Smooth muscle cell (in vitro differentiated cells): ENCODE measurements around the gene MRI1. TPM values are rescaled to one million over a fixed set of nuclear protein-coding genes. Genes with fewer than 3 reads are reported as not detected.

Experiments
- DNase-seq: peaks from one replicate; lab custom pipeline; 2025; ENCODE audit not compliant: unreplicated experiment; lab: John Stamatoyannopoulos, UW
- H2AFZ ChIP-seq: fragments of 200-600 bp; sonication (generic); 2 replicates; pipeline ENCODE4 v1.6.0; 2016; ENCODE audit warnings: antibody characterized with exemption, low read depth, mild to moderate bottlenecking
- H3F3A ChIP-seq: fragments of 200-600 bp; sonication (generic); 2 replicates; pipeline ENCODE4 v1.6.0; 2017; ENCODE audit warnings: antibody characterized with exemption, low read depth
- H3K27ac ChIP-seq: fragments of 200-600 bp; sonication (generic); 2 replicates; pipeline ENCODE4 v1.5.1; 2016; ENCODE audit warnings: low read depth, mild to moderate bottlenecking
- H3K27me3 ChIP-seq: fragments of 200-600 bp; sonication (generic); 2 replicates; pipeline ENCODE4 v1.6.1; 2016; ENCODE audit warnings: low read depth, mild to moderate bottlenecking
- H3K36me3 ChIP-seq: fragments of 200-600 bp; sonication (generic); 2 replicates; pipeline ENCODE4 v1.5.1; 2016; ENCODE audit warnings: low read depth
- H3K4me1 ChIP-seq: fragments of 200-600 bp; sonication (generic); 2 replicates; pipeline ENCODE4 v1.5.1; 2016; ENCODE audit warnings: low read depth
- H3K4me2 ChIP-seq: fragments of 200-600 bp; sonication (generic); 2 replicates; pipeline ENCODE4 v1.6.0; 2016; ENCODE audit warnings: mild to moderate bottlenecking
- H3K4me3 ChIP-seq: fragments of 200-600 bp; sonication (generic); 2 replicates; pipeline ENCODE4 v1.5.1; 2016; ENCODE audit warnings: mild to moderate bottlenecking
- H3K79me2 ChIP-seq: fragments of 200-600 bp; sonication (generic); 2 replicates; pipeline ENCODE4 v1.6.0; 2016; ENCODE audit warnings: low read depth, mild to moderate bottlenecking
- H3K9ac ChIP-seq: fragments of 200-600 bp; sonication (generic); 2 replicates; pipeline ENCODE4 v1.6.0; 2016; ENCODE audit warnings: low read depth
- H3K9me3 ChIP-seq: fragments of 200-600 bp; sonication (generic); replicated peaks from 2 replicates; pipeline ENCODE4 v1.5.1; 2016; ENCODE audit warnings: low read depth
- H4K20me1 ChIP-seq: fragments of 200-600 bp; sonication (generic); 2 replicates; pipeline ENCODE4 v1.6.0; 2016; ENCODE audit warnings: low read depth
- CTCF ChIP-seq: fragments of 200-600 bp; sonication (generic); IDR thresholded peaks from 2 replicates; pipeline ENCODE4 v1.5.1; 2017; ENCODE audit warnings: borderline replicate concordance, mild to moderate bottlenecking, antibody characterized with exemption; ENCODE audit not compliant: insufficient read depth, poor library complexity, severe bottlenecking
- WGBS: methylation state at CpG from one replicate; pipeline ENCODE4 v1.1.7; 2016; ENCODE audit warnings: low lambda C conversion rate; 5-methylcytosine and 5-hydroxymethylcytosine counted together
- polyA plus RNA-seq: library from polyadenylated mRNA; unstranded; fragments of >200 nt; fragmentation: Nextera tagmentation; extraction: Ambion mirVana; gene quantifications from 2 replicates; pipeline ENCODE4 v1.2.1, GENCODE V29; 2016
- small RNA-seq: library from RNA; depleted of rRNA; stranded (forward); fragments of <200 nt; gene quantifications from one replicate; pipeline ENCODE3, GENCODE V24; 2014
- total RNA-seq: library from RNA; depleted of rRNA; stranded (reverse); fragments of >200 nt; gene quantifications from 2 replicates; pipeline ENCODE4 v1.2.3, GENCODE V29; 2014

Gene MRI1
- total and polyA plus RNA-seq, 2 experiments from 2014 or later = 11.7 to 17.3 TPM

DNA sequence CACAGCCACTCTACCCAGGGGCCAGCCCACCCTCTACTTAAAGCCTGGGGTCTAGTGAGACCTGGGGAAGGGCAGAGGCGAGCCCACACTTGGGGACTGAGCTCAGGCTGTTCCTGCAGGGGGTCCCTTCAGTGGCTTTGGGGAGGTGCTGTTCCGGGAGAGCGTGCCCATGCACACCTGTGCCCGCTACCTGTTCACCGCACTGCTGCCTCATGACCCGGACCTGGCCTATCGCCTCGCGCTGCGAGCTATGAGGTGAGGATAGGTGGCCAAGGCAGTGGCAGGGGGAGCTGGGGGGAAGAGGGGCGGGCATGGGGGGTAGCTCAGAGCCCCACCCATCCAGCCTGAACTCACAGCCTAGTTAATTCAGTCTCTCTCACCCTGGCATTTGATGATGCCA, 54.9 kb downstream of the MRI1 start:
- no peaks in the 10 kb centered on the region for H3K79me2 ChIP-seq
- no peaks in the 10 kb centered on the region for H3K9me3 ChIP-seq
- no peak for TF ChIP-seq CTCF
- H2AFZ ChIP-seq = no peak overlapping the region
- WGBS = 100% methylated on average over 3 of the region's 11 CpGs
- peaks cover 9% of the 10 kb centered on the region for H4K20me1 ChIP-seq
- no peak overlapping the region for H3K9ac ChIP-seq
- peaks cover 4% of the 10 kb centered on the region for H3K4me1 ChIP-seq
- H3K36me3 ChIP-seq = no peaks in the 10 kb centered on the region
- H3F3A ChIP-seq = no peaks in the 10 kb centered on the region
- no peak overlapping the region for H3K4me2 ChIP-seq
- no peaks in the 10 kb centered on the region for H3K27me3 ChIP-seq
- no peak overlapping the region for H3K27ac ChIP-seq
- no peak overlapping the region for H3K4me3 ChIP-seq
- DNase-seq = no peak

- Histone ChIP-seq H3K9ac (no peak overlapping the region), H3K27ac (no peak overlapping the region), H4K20me1 (peaks cover 29% of the 10 kb centered on the region), H3K36me3 (no peaks in the 10 kb centered on the region), H3K4me1 (peaks cover 4% of the 10 kb centered on the region), H3K79me2 (no peaks in the 10 kb centered on the region), H3K9me3 (no peaks in the 10 kb centered on the region), H2AFZ (no peak overlapping the region), H3K4me3 (no peak overlapping the region), H3K4me2 (no peak overlapping the region), H3F3A (no peaks in the 10 kb centered on the region), H3K27me3 (no peaks in the 10 kb centered on the region)
- WGBS = 95% methylated on average over 2 of the region's 2 CpGs
- no peak for TF ChIP-seq CTCF
- no peak for DNase-seq
Measured at GRCh38 chr19:13821292-13821691, 57.0 kb downstream of the MRI1 start.

DNA sequence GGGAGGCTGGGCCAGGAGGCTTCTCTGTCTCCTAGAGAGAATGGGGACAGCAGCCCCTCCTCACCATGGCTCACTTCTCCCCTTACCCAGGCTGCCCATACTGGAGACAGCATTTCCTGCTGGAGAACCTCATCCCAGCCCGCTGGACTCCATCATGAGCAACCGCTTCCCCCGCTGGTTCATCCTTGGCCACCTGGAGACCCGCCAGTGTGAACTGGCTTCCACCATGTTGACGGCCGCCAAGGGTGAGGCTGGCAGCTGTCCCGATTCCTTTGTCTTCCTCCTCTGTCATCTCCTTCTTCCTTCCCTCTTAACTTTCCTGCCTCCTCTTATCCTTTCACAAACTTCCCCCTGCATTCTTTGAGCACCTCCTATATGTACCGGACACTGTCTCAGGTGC, 58.9 kb downstream of the MRI1 start:
- WGBS = 95% methylated on average over 8 of the region's 8 CpGs
- H3K4me1 ChIP-seq = no peaks in the 10 kb centered on the region

More for the DNA sequence above, 58.9 kb downstream of the MRI1 start:
- no peak overlapping the region for H3K9ac ChIP-seq
- no peaks in the 10 kb centered on the region for H3F3A ChIP-seq
- H3K4me3 ChIP-seq = no peak overlapping the region
- no peaks in the 10 kb centered on the region for H3K79me2 ChIP-seq
- no peaks in the 10 kb centered on the region for H3K9me3 ChIP-seq
- H3K36me3 ChIP-seq = no peaks in the 10 kb centered on the region
- H3K27me3 ChIP-seq = no peaks in the 10 kb centered on the region
- DNase-seq = no peak
- no peak overlapping the region for H2AFZ ChIP-seq
- H4K20me1 ChIP-seq = peaks cover 46% of the 10 kb centered on the region
- no peak overlapping the region for H3K27ac ChIP-seq
- TF ChIP-seq CTCF = no peak
- H3K4me2 ChIP-seq = no peak overlapping the region

Small RNA genes within 50 kb of the gene (small RNA-seq; reads per million reads assigned to genes)
- gene RN7SL619P = not detected

Other genes with a start within 250 kb of the MRI1 start
- 117 and 192 TPM in 2 replicates for gene C19orf53, start 9.9 kb downstream of the MRI1 start, total RNA-seq
- 298 TPM in 2 replicates for gene C19orf53, start 9.9 kb downstream of the MRI1 start, polyA plus RNA-seq
- 3.0 and 4.7 TPM in 2 replicates for gene ZSWIM4, start 30.9 kb downstream of the MRI1 start, total RNA-seq
- gene ZSWIM4, start 30.9 kb downstream of the MRI1 start, polyA plus RNA-seq = 5.8 and 8.2 TPM in 2 replicates
- not detected in 2 replicates for gene NANOS3, start 112.6 kb downstream of the MRI1 start, total RNA-seq
- gene NANOS3, start 112.6 kb downstream of the MRI1 start, polyA plus RNA-seq = 2.7 and 2.8 TPM in 2 replicates
- 0.72 and 1.2 TPM in 2 replicates for gene BRME1, start 141.6 kb downstream of the MRI1 start, total RNA-seq
- 2.2 and 3.3 TPM in 2 replicates for gene BRME1, start 141.6 kb downstream of the MRI1 start, polyA plus RNA-seq
- 8.0 and 9.5 TPM in 2 replicates for gene CC2D1A, start 141.7 kb downstream of the MRI1 start, total RNA-seq
- gene CC2D1A, start 141.7 kb downstream of the MRI1 start, polyA plus RNA-seq = 26.3 and 28.0 TPM in 2 replicates
- 5.2 and 8.9 TPM in 2 replicates for gene PODNL1, start 173.9 kb downstream of the MRI1 start, total RNA-seq
- 34.3 and 53.9 TPM in 2 replicates for gene PODNL1, start 173.9 kb downstream of the MRI1 start, polyA plus RNA-seq
- gene DCAF15, start 188.0 kb downstream of the MRI1 start, total RNA-seq = 12.4 and 15.9 TPM in 2 replicates
- 27.0 and 30.9 TPM in 2 replicates for gene DCAF15, start 188.0 kb downstream of the MRI1 start, polyA plus RNA-seq
- 0.45 and 2.2 TPM in 2 replicates for gene RFX1, start 241.8 kb downstream of the MRI1 start, total RNA-seq
- gene RFX1, start 241.8 kb downstream of the MRI1 start, polyA plus RNA-seq = 2.2 and 2.8 TPM in 2 replicates